Right cardiac atrium (tissue), 5 donors: ENCODE data around the gene VSTM2L. TPM values are rescaled to one million over a fixed set of nuclear protein-coding genes. Genes with fewer than 3 reads are reported as not detected.

Source experiments
- ATAC-seq, 2 donors: fragments of 200-7000 bp; cut with Tn5 transposase; one replicate each; pipeline versions ENCODE4 v1.8.0 to v1.9.1; 2020; ENCODE audit warnings: moderate library complexity in 2 of 2, mild to moderate bottlenecking in 1 of 2
- DNase-seq, 3 donors: peaks; one replicate each; pipeline ENCODE4 v3.0.0-alpha.2; 2020
- H3K27ac ChIP-seq: one replicate; pipeline ENCODE4 v1.5.1; 2013; ENCODE audit warnings: mild to moderate bottlenecking, low read length, control low read depth, moderate library complexity
- H3K27me3 ChIP-seq: one replicate; pipeline ENCODE4 v1.6.1; 2013; ENCODE audit not compliant: control insufficient read depth, insufficient read depth
- H3K4me1 ChIP-seq: one replicate; pipeline ENCODE4 v1.6.1; 2013; ENCODE audit warnings: low read length; ENCODE audit not compliant: control insufficient read depth, insufficient read depth
- H3K4me3 ChIP-seq: one replicate; pipeline ENCODE4 v1.5.1; 2013; ENCODE audit warnings: low read length, control low read depth
- H3K9me3 ChIP-seq: one replicate; pipeline ENCODE4 v1.6.1; 2013; ENCODE audit warnings: low read length; ENCODE audit not compliant: control insufficient read depth
- WGBS: extraction: QIAGEN DNeasy Blood & Tissue Kit; methylation state at CpG from one replicate; pipeline ENCODE4 v1.1.7; 2013; 5-methylcytosine and 5-hydroxymethylcytosine counted together
- intact Hi-C, 4 donors: fragments of 100-400 bp; cut with DNase I; formaldehyde crosslinking; loops; one replicate each; pipeline versions ENCODE4 v1.11.0 to v1.14.0; 2022 to 2023
- polyA plus RNA-seq: library from polyadenylated mRNA; stranded (reverse); fragments of 200-250 nt; gene quantifications from one replicate; pipeline ENCODE4 v1.2.3, GENCODE V29; 2013
- total RNA-seq, 4 donors: library from RNA; stranded (reverse); fragmentation: NEBNext Ultra II Directional; extraction: Animal tissue kit (Norgen Biotek cat#: 25700); gene quantifications; one replicate each; pipeline ENCODE4 v1.2.1, GENCODE V29; 2021
- donor health status: healthy with polysubstance abuse.
- donor health status: DM: no; HTN: yes; CAD: no.
- donor health status: DM: no; HTN: no; CAD: no.
- donor health status: DM: no; HTN: yes; CAD: no; lungs with severe emphysema.
- donor health status: DM: yes; HTN: yes; CAD: no.

VSTM2L gene
- total and polyA plus RNA-seq, 5 donors, result 120 to 164 (median 124) TPM

GRCh38 chr20:37912874-37913273, 9.9 kb downstream of the VSTM2L start:
- intact Hi-C loops, result no loop called here
- ATAC-seq (no peak), DNase-seq (peak in 1 of 3 donors; percentile 8)
- H3K9me3 ChIP-seq, result no peaks in the 10 kb centered on the region
- H3K27me3 ChIP-seq, result no peaks in the 10 kb centered on the region
- no peak overlapping the region for H3K4me3 ChIP-seq
- WGBS, result 49% methylated on average over 6 of the region's 6 CpGs
- peaks cover 10% of the 10 kb centered on the region for H3K4me1 ChIP-seq
- no peak overlapping the region for H3K27ac ChIP-seq

GRCh38 chr20:37913567-37914366, 10.8 kb downstream of the VSTM2L start:
- WGBS, result 46% methylated on average over 19 of the region's 19 CpGs
- intact Hi-C loops, result no loop called here
- no peak overlapping the region for H3K4me3 ChIP-seq
- ATAC-seq (no peak), DNase-seq (peak in 1 of 3 donors; percentile 54)
- peak overlapping the region; percentile 39 for H3K27ac ChIP-seq
- H3K4me1 ChIP-seq, result peaks cover 10% of the 10 kb centered on the region
- no peaks in the 10 kb centered on the region for H3K9me3 ChIP-seq
- H3K27me3 ChIP-seq, result no peaks in the 10 kb centered on the region

- H3K27ac ChIP-seq, result no peak overlapping the region
- intact Hi-C loops, result no loop called here
- H3K27me3 ChIP-seq, result no peaks in the 10 kb centered on the region
- H3K4me1 ChIP-seq, result peaks cover 10% of the 10 kb centered on the region
- 30% methylated on average over 5 of the region's 5 CpGs for WGBS
- ATAC-seq (no peak), DNase-seq (no peak)
- no peaks in the 10 kb centered on the region for H3K9me3 ChIP-seq
- no peak overlapping the region for H3K4me3 ChIP-seq
These were observed 11.4 kb downstream of the VSTM2L start for GRCh38 chr20:37914367-37914671.

- Histone ChIP-seq H3K9me3 (no peaks in the 10 kb centered on the region), H3K4me1 (peaks cover 10% of the 10 kb centered on the region), H3K27ac (peak overlapping the region; percentile 47), H3K4me3 (peak overlapping the region; percentile 28), H3K27me3 (no peaks in the 10 kb centered on the region)
- ATAC-seq (peak; percentile 32 to 57), DNase-seq (peak in 2 of 3 donors; percentile 68 to 74)
- WGBS, result 4% methylated on average over 34 of the region's 34 CpGs
- intact Hi-C loops, result no loop called here
These were observed 11.9 kb downstream of the VSTM2L start for GRCh38 chr20:37914672-37915433.

GRCh38 chr20:37915434-37915787, 12.5 kb downstream of the VSTM2L start:
- Histone ChIP-seq H3K4me3 (no peak overlapping the region), H3K27me3 (no peaks in the 10 kb centered on the region), H3K27ac (peak overlapping the region; percentile 47), H3K9me3 (no peaks in the 10 kb centered on the region), H3K4me1 (peaks cover 10% of the 10 kb centered on the region)
- no peak for DNase-seq
- 40% methylated on average over 10 of the region's 10 CpGs for WGBS
- ATAC-seq, result no peak
- intact Hi-C loops, result no loop called here

GRCh38 chr20:37915800-37916570, 13.1 kb downstream of the VSTM2L start:
- WGBS, result 13% methylated on average over 21 of the region's 21 CpGs
- peak; percentile 27 to 39 for ATAC-seq
- intact Hi-C loops, result no loop called here

GRCh38 chr20:37917461-37917860, 14.5 kb downstream of the VSTM2L start:
- Histone ChIP-seq H3K4me3 (no peak overlapping the region), H3K4me1 (peaks cover under 1% of the 10 kb centered on the region), H3K9me3 (no peaks in the 10 kb centered on the region), H3K27ac (no peak overlapping the region), H3K27me3 (no peaks in the 10 kb centered on the region)
- DNase-seq (no peak), ATAC-seq (no peak)
- 58% methylated on average over 12 of the region's 12 CpGs for WGBS
- intact Hi-C loops, result no loop called here

More at GRCh38 chr20:37915800-37916570, 13.1 kb downstream of the VSTM2L start:
- H3K9me3 ChIP-seq, result no peaks in the 10 kb centered on the region
- H3K27me3 ChIP-seq, result no peaks in the 10 kb centered on the region
- DNase-seq, result peak in 2 of 3 donors; percentile 72
- no peak overlapping the region for H3K27ac ChIP-seq
- peaks cover 10% of the 10 kb centered on the region for H3K4me1 ChIP-seq
- H3K4me3 ChIP-seq, result no peak overlapping the region

- no peak overlapping the region for H3K27ac ChIP-seq
- no peaks in the 10 kb centered on the region for H3K4me1 ChIP-seq
- H3K9me3 ChIP-seq, result no peaks in the 10 kb centered on the region
- no peaks in the 10 kb centered on the region for H3K27me3 ChIP-seq
- WGBS, result 67% methylated on average over 6 of the region's 6 CpGs
- intact Hi-C loops, result no loop called here
- ATAC-seq, result no peak
- no peak for DNase-seq
- no peak overlapping the region for H3K4me3 ChIP-seq
These were observed 15.1 kb downstream of the VSTM2L start for GRCh38 chr20:37918035-37918434.

GRCh38 chr20:37919389-37920040, 16.6 kb downstream of the VSTM2L start:
- Histone ChIP-seq H3K4me1 (no peaks in the 10 kb centered on the region), H3K9me3 (no peaks in the 10 kb centered on the region), H3K27ac (no peak overlapping the region), H3K27me3 (no peaks in the 10 kb centered on the region), H3K4me3 (no peak overlapping the region)
- DNase-seq, result no peak
- ATAC-seq, result no peak
- intact Hi-C loops, result no loop called here
- WGBS, result 30% methylated on average over 5 of the region's 5 CpGs

GRCh38 chr20:37920270-37920669, 17.3 kb downstream of the VSTM2L start:
- no peak overlapping the region for H3K27ac ChIP-seq
- no peaks in the 10 kb centered on the region for H3K9me3 ChIP-seq
- H3K4me1 ChIP-seq, result no peaks in the 10 kb centered on the region
- intact Hi-C loops, result no loop called here
- no peaks in the 10 kb centered on the region for H3K27me3 ChIP-seq
- DNase-seq (no peak), ATAC-seq (no peak)
- 44% methylated on average over 6 of the region's 6 CpGs for WGBS
- no peak overlapping the region for H3K4me3 ChIP-seq
